HG02759 (cell line): ENCODE measurements around the gene ARID3C.

Experiments used
- ATAC-seq: cut with Tn5 transposase; IDR thresholded peaks from one replicate; pipeline ENCODE4 v1.9.1; 2021; ENCODE audit warnings: mild to moderate bottlenecking, moderate library complexity; ENCODE audit not compliant: unreplicated experiment

ARID3C gene, protein sequence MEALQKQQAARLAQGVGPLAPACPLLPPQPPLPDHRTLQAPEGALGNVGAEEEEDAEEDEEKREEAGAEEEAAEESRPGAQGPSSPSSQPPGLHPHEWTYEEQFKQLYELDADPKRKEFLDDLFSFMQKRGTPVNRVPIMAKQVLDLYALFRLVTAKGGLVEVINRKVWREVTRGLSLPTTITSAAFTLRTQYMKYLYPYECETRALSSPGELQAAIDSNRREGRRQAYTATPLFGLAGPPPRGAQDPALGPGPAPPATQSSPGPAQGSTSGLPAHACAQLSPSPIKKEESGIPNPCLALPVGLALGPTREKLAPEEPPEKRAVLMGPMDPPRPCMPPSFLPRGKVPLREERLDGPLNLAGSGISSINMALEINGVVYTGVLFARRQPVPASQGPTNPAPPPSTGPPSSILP

GRCh38 chr9:34628656-34629490 is at the start of gene ARID3C:
TSS of gene ARID3C (minus strand) at chr9:34629066. CDS start at chr9:34628014, 1,052 bp downstream.
- peak; percentile 57 for ATAC-seq

DNA sequence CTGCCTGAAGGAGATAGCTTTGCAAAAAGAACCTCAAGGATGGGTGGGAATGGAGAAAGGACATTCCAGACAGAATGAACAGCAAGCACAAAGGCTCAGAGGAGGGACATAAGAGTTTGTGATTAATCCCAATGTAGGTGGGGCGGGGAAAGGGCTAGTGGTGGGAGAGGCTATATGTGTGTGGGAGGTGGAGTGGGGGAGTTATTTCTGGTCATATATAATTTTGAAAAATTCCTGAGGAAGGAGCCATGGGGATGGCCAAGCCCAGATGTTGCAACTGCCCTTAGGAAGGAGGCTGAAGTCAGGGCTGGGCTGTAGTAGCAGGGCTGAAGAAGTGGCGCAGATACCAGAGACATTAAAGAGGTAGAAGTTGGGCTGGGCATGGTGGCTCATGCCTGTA is 47.0 kb upstream of the ARID3C start:
- ATAC-seq: no peak

- no peak for ATAC-seq
Observed at GRCh38 chr9:34675048-34675714, 46.3 kb upstream of the ARID3C start.

- ATAC-seq: no peak
Observed at GRCh38 chr9:34674440-34674839, 45.6 kb upstream of the ARID3C start.

DNA sequence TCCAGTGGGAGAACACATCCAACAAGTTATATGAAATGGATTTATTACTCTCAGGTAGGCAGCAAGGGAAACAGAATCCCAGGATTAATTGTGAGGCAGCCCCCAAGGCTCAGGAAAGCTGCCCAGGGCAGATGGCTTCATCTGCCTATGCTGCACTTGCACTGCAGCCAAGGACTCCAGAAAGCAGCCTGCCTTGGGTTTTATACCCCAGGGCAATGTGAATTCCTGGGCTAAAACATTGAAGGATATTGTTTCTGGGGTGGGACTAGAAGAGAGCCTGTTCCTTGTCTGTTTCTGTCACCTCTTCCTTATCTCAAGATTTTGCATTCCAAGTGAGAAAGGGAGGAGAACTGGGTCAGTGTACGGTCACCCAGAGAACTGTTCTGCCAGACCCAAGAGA is 42.4 kb upstream of the ARID3C start:
- ATAC-seq: no peak

- no peak for ATAC-seq
Observed at GRCh38 chr9:34669809-34670562, 41.1 kb upstream of the ARID3C start.

DNA sequence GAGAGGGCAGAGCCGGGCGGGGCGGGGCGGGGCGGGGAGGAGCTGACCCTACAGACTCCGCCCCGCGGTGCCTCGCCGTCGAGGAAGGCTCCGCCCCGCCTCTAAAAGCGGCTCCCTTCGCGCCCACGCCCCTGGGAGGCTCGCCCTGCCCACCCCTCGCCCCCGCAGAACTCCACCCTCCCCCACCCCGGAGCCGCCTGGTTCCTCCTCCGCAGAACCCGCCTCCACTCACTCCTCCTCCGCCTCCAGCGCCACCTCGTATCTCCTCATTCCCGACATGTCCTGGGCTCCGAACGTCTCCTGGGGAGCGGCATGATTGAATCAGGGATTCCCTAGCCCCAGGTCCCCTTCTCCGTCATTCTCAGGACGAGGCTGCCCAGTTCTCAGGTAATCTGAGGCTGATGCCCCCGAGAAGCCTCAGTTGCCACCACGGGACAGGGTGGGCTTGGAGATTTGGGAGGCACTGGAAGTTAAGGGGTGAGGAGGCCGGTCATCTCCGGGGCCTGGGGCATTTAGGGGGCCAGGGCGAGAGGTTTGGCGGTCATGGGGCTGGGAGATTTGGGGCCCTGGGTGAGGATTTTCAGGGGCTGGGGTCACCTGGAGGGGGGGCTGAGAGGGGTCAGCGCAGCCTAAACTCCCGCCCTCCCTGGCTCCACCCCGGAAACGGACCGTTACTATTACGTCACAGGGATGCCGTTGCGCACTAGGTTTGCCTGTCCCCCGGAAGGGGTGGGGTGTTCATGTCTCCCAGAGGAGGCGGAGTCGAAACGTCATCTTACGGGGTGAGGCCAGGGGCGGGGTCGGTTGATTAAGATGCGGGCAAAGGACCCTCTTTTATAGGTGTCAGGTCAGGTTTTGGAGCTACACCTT is 36.8 kb upstream of the ARID3C start:
- ATAC-seq: peak; percentile 77

DNA sequence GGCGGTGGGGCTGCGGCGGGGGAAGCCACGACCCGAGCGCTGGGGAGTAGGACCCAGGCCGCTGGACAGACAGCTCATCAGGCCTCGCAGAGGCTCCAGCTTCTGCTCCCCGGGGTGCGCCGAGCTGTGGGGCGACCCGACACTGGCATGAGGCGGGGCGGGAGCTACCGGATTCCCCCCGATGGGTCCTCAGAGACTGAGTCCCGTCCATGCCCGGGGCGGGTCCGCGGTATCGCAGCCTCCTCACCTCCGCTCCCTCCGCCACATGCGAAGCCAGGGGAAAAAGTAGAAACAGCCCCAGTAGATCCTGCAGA is 36.2 kb upstream of the ARID3C start:
- peak; percentile 21 for ATAC-seq

- ATAC-seq: peak; percentile 53
Observed at GRCh38 chr9:34664281-34665066, 35.6 kb upstream of the ARID3C start.

- ATAC-seq: no peak
Observed at GRCh38 chr9:34663303-34663605, 34.4 kb upstream of the ARID3C start.

- ATAC-seq: no peak
Observed at GRCh38 chr9:34662526-34663302, 33.8 kb upstream of the ARID3C start, which contains the start of gene CCL27. TSS of gene CCL27 (minus strand) at chr9:34662657. CDS start at chr9:34662633, 24 bp downstream.

GRCh38 chr9:34659592-34660253 is 30.9 kb upstream of the ARID3C start:
- no peak for ATAC-seq

DNA sequence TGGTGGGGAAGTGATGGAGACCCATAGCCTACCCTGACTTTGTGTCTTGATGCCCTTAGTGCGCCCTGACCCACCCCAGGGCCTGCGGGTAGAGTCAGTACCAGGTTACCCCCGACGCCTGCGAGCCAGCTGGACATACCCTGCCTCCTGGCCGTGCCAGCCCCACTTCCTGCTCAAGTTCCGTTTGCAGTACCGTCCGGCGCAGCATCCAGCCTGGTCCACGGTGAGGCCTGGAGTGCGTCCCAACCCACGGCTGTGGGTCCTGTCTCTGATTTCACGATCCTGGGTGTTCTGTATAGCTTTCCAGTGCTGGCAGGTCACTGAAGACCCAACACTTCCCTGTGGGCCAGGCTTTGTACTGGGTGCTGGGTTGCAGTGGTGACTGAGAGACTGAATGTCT is 29.6 kb upstream of the ARID3C start:
- ATAC-seq: no peak

GRCh38 chr9:34656992-34657391 is 28.1 kb upstream of the ARID3C start:
- ATAC-seq: no peak

- ATAC-seq: no peak
Observed at GRCh38 chr9:34655394-34655793, 26.5 kb upstream of the ARID3C start.

GRCh38 chr9:34654323-34655051 is 25.6 kb upstream of the ARID3C start:
- ATAC-seq: no peak
